GM19099 (cell line): ENCODE measurements around the gene P2RY2.

Experiments
- POLR2A ChIP-seq: IDR thresholded peaks from 3 replicates; pipeline ENCODE4 v1.6.1; 2011; ENCODE audit warnings: low read depth; ENCODE audit not compliant: insufficient read length; ENCODE audit errors: extremely low read depth

Gene P2RY2

DNA sequence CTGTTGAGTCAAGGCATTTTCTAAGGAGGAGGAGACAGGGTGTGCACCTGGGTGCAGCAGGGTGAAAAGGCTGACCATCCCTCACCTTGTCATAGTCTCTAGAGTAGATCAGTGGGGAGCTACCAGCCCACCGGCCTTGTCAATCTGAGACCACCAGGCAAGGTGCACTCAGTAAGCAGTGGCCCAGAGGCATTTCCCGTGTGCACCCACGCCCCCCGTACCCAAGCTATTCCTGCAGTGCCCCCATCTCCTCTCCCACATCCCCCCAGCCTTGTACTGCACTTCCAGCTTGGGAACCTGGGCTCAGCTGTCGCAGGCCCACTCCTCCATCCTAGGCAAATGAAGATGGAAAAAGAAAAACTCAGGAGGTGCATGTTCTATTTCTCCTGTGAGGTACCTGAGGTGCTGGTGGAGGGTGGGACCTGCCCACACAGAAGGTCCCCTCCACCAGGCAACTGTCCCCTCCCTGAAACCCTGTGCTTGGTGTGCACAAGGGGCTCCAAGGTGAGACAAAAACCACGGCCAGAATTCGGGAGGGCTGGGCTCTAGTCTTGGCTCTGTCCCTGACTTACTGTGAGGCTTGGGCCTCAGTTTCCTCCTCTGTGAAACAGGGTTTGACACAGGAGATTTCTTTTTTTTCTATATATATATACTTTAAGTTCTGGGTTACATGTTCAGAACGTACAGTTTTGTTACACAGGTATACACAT is 8.4 kb downstream of the P2RY2 start:
- no peak for TF ChIP-seq POLR2A

DNA sequence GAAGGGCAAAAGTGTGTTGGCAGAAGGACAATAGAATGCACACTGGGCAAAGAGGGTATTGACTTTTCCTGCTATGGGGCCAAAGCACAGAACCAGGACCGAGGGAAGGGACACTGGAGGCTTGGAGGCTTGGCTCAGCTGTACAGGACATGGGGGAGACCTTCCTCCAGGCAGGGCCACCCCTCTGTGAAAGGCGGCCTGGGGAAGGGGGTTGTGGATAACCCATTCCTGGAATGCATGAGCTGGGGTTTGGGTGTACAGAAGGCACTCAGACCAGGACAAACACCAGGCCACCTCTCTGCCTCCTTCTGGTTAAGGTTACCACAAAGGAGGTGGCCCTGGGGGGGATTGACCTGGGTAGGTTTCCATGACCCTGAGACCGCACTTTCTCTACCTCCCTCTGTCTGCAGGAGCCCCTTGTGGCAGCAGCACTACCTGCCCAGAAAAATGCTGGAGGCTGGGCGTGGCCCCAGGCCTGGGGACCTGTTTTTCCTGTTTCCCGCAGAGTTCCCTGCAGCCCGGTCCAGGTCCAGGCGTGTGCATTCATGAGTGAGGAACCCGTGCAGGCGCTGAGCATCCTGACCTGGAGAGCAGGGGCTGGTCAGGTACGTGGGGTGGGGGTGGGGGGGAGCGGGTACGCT is 9.6 kb downstream of the P2RY2 start:
- TF ChIP-seq POLR2A: no peak

DNA sequence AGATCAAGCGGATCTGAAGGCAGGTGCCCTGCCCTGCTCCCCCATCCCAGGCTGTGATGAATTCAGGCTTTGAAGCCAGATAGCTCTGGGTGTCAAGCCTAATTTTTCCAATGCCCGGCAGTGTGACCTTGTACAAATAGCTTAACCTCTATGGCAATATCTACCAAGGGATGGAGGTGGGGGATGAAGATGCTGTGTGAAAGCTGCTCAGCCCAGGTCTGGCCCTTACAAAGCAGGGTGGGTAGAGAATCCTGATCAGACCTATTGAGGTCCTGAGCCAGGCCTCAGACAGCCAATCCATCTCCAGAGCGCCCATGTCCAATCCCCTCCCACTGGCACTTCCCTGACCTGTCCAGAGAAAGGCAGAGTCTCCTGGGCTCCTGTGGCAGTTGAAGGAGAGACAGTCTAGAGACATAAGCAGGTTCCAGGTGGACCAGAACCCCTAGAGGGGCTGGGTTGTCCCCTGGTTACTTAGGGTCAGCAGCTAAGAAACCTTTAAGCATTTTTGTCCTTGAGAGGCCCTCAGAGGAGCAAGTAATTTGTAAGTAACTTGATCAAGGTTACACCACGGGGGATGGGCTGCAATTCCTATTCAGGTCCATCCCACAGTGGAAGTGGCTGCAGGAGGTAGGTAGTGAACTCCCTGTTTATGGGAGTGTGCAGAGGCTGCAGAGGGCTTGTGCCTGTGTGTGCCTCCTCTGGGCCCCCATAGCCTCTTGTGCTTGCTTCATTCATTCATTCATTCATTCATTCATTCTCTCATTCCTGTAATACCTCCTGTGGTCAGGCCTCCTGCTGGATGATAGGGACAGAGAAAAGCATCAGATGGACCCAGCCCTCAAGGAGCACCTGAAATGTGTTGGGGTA is 10.4 kb downstream of the P2RY2 start:
- no peak for TF ChIP-seq POLR2A

DNA sequence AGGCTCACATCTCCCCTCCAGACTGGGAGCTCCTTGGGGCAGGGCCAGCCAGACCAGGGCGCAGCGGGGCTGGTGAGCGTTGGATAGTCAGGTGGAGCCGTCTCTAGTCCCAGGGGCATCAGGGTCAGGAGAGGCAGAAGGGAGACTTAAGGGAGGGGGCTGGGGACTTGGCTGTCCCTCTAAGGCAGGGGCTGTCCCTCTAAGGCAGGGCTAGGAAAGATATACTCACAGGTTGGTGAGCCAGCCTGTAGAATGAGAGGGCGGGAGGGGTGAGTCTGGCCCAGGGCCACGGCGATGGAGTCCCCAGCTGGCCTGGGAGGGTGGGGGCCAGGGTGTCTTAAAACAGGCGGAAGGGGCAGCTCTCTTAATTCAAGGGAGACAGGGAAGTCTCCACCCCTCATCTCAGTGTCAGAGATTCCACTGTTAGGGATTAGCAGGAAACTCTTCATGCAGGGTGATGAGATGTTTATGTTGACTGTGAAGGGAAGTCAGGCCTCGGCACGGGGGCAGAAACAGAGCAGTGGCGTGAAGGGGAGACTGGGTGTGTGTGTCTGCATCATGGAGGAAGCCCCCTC is 11.3 kb downstream of the P2RY2 start:
- TF ChIP-seq POLR2A: no peak

DNA sequence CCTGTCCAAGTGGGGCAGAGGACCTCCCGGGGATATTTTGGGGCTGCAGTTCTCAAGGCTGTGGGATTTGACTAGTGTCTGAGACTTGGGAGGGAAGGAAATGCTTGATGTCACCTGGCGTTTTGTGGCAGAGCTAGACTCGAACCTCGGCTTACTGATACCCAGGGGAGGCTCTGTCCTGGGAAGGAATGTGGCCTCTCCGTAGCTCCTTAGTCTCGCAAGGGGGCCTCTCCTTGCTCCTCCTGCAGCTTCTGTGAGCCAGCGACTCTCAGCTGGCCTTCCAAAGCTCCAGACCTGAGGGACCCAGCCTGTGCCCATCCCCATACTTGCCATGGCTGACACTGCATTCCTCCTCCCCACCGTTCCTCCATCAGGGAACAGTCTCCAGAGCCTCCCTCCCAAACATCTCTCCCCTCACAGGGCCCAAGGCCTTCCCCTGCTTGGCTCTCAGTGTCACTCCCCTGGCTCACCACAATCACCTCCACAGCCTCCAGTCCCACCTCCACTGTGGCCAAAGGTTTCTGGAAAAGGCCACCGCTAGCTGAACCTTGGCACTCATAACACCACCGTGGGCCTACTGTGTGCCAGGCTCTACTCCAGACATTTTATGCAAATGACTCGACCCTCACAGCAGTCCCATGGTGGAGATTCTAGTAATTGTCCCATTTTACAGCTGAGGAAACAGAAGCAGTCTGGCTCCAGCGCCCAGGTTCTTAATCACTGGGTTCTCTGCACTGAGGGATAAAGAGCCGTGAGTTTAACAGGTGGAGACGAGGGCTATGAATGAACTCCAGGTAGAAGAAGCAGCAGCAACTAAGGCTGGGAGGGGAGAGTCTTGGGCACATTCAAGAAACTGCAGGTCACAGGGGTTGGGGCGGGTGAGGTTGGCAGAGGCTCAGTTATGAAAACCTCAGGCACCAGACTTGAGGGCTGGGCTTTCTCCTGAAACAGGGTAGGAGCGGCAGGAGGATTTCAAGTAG is 12.1 kb downstream of the P2RY2 start:
- TF ChIP-seq POLR2A: no peak

DNA sequence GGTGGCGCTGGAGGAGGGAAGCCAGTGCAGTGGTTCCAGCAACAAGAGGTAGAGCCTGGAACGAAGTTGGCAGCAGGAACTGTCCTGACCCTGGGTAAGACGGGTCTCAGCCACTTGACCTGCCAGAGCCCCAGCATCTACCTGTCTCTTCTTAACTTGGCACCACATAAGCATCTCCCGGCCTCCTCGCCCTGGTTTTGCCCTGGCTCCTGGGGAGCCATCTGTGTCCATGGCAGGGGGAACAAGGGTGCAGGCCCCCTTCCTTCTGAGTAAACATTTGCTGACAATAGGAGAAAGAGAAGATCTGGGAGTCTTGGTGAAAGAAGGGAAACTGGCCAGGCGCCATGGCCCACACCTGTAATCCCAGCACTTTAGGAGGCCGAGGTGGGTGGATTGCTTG is 12.8 kb downstream of the P2RY2 start:
- no peak for TF ChIP-seq POLR2A

DNA sequence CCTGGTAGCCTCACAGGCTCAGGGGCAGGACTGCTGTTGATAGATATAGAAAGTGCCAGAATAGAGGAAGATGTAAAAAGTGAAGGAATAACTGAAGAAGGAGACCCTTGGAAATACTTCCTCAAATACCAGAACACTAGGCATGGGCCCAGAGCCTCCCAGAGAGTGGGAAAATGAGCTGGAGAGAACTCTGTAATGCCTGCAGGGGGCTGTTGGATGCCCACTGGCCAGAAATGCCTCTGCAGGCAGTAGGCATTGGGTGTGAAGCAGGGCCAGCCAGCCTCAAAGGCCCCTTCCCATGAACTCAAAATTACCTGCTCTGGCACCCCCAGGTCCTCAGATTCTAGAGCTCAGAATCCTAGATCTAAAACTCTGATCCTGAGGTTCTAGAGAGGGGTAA is 15.1 kb downstream of the P2RY2 start:
- TF ChIP-seq POLR2A: no peak

DNA sequence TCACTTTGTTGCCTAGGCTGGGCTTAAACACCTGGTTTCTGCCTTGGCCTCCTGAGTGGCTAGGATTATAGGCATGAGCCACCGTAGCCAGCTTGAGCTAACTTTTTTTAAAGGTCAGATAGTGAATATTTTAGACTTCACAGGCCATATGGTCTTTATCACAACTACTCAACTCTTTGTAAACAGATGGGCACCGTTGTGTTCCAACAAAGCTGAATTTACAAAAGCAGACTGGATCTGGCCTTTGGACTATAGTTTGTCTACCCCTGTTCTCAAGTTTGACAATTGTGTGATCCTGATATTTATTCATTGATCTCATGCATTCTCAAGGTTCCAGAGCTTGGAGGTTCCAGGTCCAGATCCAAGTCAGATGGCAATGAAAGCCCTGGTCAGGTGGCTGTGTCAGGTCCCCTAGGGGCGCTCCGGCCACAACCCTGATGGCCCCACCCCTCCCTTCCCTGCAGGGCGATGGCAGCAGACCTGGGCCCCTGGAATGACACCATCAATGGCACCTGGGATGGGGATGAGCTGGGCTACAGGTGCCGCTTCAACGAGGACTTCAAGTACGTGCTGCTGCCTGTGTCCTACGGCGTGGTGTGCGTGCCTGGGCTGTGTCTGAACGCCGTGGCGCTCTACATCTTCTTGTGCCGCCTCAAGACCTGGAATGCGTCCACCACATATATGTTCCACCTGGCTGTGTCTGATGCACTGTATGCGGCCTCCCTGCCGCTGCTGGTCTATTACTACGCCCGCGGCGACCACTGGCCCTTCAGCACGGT is 15.8 kb downstream of the P2RY2 start:
- TF ChIP-seq POLR2A: no peak

DNA sequence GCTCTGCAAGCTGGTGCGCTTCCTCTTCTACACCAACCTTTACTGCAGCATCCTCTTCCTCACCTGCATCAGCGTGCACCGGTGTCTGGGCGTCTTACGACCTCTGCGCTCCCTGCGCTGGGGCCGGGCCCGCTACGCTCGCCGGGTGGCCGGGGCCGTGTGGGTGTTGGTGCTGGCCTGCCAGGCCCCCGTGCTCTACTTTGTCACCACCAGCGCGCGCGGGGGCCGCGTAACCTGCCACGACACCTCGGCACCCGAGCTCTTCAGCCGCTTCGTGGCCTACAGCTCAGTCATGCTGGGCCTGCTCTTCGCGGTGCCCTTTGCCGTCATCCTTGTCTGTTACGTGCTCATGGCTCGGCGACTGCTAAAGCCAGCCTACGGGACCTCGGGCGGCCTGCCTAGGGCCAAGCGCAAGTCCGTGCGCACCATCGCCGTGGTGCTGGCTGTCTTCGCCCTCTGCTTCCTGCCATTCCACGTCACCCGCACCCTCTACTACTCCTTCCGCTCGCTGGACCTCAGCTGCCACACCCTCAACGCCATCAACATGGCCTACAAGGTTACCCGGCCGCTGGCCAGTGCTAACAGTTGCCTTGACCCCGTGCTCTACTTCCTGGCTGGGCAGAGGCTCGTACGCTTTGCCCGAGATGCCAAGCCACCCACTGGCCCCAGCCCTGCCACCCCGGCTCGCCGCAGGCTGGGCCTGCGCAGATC is 16.5 kb downstream of the P2RY2 start:
- no peak for TF ChIP-seq POLR2A

DNA sequence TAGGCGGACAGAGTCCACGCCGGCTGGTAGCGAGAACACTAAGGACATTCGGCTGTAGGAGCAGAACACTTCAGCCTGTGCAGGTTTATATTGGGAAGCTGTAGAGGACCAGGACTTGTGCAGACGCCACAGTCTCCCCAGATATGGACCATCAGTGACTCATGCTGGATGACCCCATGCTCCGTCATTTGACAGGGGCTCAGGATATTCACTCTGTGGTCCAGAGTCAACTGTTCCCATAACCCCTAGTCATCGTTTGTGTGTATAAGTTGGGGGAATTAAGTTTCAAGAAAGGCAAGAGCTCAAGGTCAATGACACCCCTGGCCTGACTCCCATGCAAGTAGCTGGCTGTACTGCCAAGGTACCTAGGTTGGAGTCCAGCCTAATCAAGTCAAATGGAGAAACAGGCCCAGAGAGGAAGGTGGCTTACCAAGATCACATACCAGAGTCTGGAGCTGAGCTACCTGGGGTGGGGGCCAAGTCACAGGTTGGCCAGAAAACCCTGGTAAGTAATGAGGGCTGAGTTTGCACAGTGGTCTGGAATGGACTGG is 17.2 kb downstream of the P2RY2 start:
- no peak for TF ChIP-seq POLR2A

DNA sequence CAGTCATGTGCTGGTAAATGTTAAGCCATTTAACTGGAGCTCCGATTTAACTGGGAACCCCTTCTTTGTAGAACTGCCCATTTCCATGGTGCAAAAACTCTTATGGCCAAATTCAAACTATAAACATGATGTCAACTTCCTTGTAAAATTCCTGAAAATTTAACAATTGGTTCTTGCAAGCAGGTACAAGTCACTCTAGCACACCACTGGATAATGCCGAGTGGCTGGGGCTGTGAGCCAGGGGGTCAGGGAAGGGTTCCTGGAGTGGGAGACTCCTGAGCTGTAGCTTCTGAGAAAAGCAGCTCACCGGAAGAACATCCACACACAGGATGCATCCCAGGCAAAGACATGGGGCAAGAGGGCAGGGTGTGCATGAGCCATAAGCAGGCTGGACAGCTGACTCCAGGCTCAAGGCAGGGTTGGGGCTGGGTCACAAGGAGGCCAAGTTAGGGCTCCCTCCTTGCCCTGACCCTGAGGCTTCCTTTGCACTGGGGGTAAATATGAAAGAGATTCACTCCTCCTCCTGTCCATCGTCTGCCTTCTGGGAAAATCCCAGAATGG is 18.2 kb downstream of the P2RY2 start:
- TF ChIP-seq POLR2A: no peak

DNA sequence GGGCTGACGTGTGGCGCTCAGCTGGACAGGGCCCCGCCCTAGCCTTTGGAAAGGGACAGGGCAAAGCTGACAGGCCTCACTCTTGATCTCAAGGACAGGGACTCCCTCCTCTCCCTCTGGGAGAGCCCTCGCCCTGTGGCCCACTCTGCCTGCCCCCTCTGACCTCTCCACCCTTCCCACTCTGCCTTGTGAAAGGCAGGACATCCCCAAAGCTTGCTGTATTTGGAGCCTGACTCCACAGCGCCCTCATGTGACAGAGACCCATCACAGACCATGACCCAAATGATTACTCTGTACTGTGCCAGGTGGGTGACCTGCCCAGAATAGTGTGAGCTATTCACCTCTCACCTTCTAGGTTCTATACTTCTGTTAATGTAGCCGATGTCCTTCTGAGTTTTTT is 18.8 kb downstream of the P2RY2 start:
- TF ChIP-seq POLR2A: no peak

DNA sequence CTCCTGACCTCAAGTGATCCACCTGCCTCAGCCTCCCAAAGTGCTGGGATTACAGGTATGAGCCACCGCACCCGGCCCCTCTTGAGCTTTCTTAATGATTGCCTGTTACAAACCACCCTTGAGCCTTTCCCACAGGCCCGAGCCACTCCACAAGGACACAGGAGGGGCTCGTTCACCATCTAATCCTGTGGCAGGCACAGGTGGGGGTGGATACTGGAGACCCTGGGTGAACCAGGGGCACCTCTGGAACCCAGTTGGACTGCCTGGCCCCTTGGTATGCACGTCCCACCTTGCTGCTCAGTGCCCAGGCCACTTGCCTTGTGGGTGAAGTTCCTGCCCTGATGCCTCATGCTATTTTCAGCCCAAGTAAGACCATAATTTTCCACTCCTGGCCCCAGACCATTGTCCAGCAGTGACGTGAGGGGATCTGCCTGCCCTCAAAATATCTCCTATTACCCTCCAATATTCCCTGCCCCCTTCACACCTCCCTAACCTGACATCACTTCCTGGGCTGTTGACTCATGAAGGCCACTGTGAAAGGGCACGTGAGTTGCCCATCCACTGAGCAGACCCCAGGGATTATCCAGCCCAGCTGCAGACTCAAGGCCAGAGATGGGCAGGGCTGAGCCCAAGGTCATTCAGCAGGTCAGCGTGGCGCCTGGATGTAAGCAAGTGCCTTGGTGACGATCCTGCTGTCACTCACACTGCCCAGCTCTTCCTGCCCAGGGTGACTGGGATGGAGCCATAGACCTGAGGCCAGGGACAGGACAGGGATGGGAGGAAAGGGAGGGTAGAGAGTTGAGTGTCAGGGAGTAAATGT is 19.6 kb downstream of the P2RY2 start:
- TF ChIP-seq POLR2A: no peak
